HAP-1 (cell line): Measurements from ENCODE around the gene OR2A42.
"Not testable (repeated sequence)": the region's sequence is repeated elsewhere in the genome, so short reads cannot be mapped to it uniquely, and the experiment has no call there.

ENCODE experiments used
- DNase-seq, 2 experiments: peaks; one replicate each; pipeline ENCODE4 v3.0.0-alpha.2; 2016 to 2020; ENCODE audit warnings: low spot score in 2 of 2
- H3K27me3 ChIP-seq: fragments of 250-450 bp; sonication (Bioruptor Pico); 2 replicates; pipeline ENCODE4 v1.5.1; 2020; ENCODE audit warnings: low read depth, mild to moderate bottlenecking, moderate library complexity
- H3K36me3 ChIP-seq: fragments of 250-450 bp; sonication (Bioruptor Pico); replicated peaks from 2 replicates; pipeline ENCODE4 v1.5.1; 2020; ENCODE audit warnings: mild to moderate bottlenecking
- H3K4me1 ChIP-seq: fragments of 250-450 bp; sonication (Bioruptor Pico); 2 replicates; pipeline ENCODE4 v1.5.1; 2020; ENCODE audit warnings: mild to moderate bottlenecking
- H3K4me3 ChIP-seq: fragments of 250-450 bp; sonication (Bioruptor Pico); 2 replicates; pipeline ENCODE4 v1.5.1; 2020; ENCODE audit warnings: mild to moderate bottlenecking, moderate library complexity
- H3K9me3 ChIP-seq: fragments of 250-450 bp; sonication (Bioruptor Pico); 2 replicates; pipeline ENCODE4 v1.5.1; 2020; ENCODE audit warnings: mild to moderate bottlenecking, moderate library complexity
- in situ Hi-C: fragments of 300-500 bp; cut with MboI; formaldehyde crosslinking; loops from 3 replicates; pipeline ENCODE4 v1.14.3; 2020; ENCODE audit warnings: low sequenced_read_pairs, inconsistent platforms, mixed read lengths

The OR2A42 gene

GRCh38 chr7:144239365-144239764 lies at the start of gene OR2A42:
OR2A42 (minus strand) TSS chr7:144239605; CDS start chr7:144232843, 6,762 bp downstream.
- DNase-seq, in situ Hi-C loops: not testable (repeated sequence)

GRCh38 chr7:144287171-144287784 lies 47.9 kb upstream of the OR2A42 start:
- H3K36me3 ChIP-seq, H3K4me1 ChIP-seq, H3K9me3 ChIP-seq, H3K27me3 ChIP-seq, DNase-seq, H3K4me3 ChIP-seq, in situ Hi-C loops: not testable (repeated sequence)

More at GRCh38 chr7:144239365-144239764, at the start of gene OR2A42:
- not testable (repeated sequence) for H3K9me3 ChIP-seq, H3K4me1 ChIP-seq, H3K27me3 ChIP-seq, H3K4me3 ChIP-seq, H3K36me3 ChIP-seq

GRCh38 chr7:144283716-144284115 lies 44.3 kb upstream of the OR2A42 start:
- in situ Hi-C loops, result not testable (repeated sequence)

GRCh38 chr7:144282490-144282889 lies 43.1 kb upstream of the OR2A42 start:
- in situ Hi-C loops, H3K9me3 ChIP-seq, DNase-seq, H3K36me3 ChIP-seq, H3K27me3 ChIP-seq, H3K4me1 ChIP-seq, H3K4me3 ChIP-seq: not testable (repeated sequence)

More at GRCh38 chr7:144283716-144284115, 44.3 kb upstream of the OR2A42 start:
- H3K27me3 ChIP-seq, DNase-seq, H3K4me1 ChIP-seq, H3K9me3 ChIP-seq, H3K36me3 ChIP-seq, H3K4me3 ChIP-seq: not testable (repeated sequence)

- H3K36me3 ChIP-seq, H3K27me3 ChIP-seq, H3K4me1 ChIP-seq, DNase-seq, in situ Hi-C loops, H3K9me3 ChIP-seq, H3K4me3 ChIP-seq: not testable (repeated sequence)
These were observed 42.6 kb upstream of the OR2A42 start for GRCh38 chr7:144281981-144282380.

- H3K4me3 ChIP-seq, H3K4me1 ChIP-seq, in situ Hi-C loops, H3K27me3 ChIP-seq, DNase-seq, H3K9me3 ChIP-seq, H3K36me3 ChIP-seq: not testable (repeated sequence)
These were observed 40.6 kb upstream of the OR2A42 start for GRCh38 chr7:144280010-144280409.

- in situ Hi-C loops, H3K4me3 ChIP-seq, H3K9me3 ChIP-seq: not testable (repeated sequence)
These were observed 35.9 kb upstream of the OR2A42 start for GRCh38 chr7:144275281-144275680.

GRCh38 chr7:144269188-144269587 lies 29.8 kb upstream of the OR2A42 start, which contains the start of gene CTAGE8:
CTAGE8 (minus strand) TSS chr7:144269288; CDS start chr7:144269250, 38 bp downstream.
- H3K36me3 ChIP-seq, in situ Hi-C loops: not testable (repeated sequence)

More at GRCh38 chr7:144275281-144275680, 35.9 kb upstream of the OR2A42 start:
- H3K4me1 ChIP-seq, H3K36me3 ChIP-seq, H3K27me3 ChIP-seq, DNase-seq: not testable (repeated sequence)

GRCh38 chr7:144264692-144265091 lies 25.3 kb upstream of the OR2A42 start, which contains the start of gene OR2A7:
OR2A7 (minus strand) TSS chr7:144264792; CDS start chr7:144259628, 5,164 bp downstream.
- in situ Hi-C loops, DNase-seq, H3K36me3 ChIP-seq, H3K4me1 ChIP-seq, H3K4me3 ChIP-seq, H3K9me3 ChIP-seq, H3K27me3 ChIP-seq: not testable (repeated sequence)

More at GRCh38 chr7:144269188-144269587, 29.8 kb upstream of the OR2A42 start, which contains the start of gene CTAGE8:
- H3K4me1 ChIP-seq, H3K9me3 ChIP-seq, H3K27me3 ChIP-seq, DNase-seq, H3K4me3 ChIP-seq: not testable (repeated sequence)

- H3K27me3 ChIP-seq, DNase-seq, H3K4me3 ChIP-seq, H3K9me3 ChIP-seq, H3K36me3 ChIP-seq, in situ Hi-C loops, H3K4me1 ChIP-seq: not testable (repeated sequence)
These were observed 22.7 kb upstream of the OR2A42 start for GRCh38 chr7:144262128-144262527.

- DNase-seq, H3K4me1 ChIP-seq, H3K9me3 ChIP-seq, H3K36me3 ChIP-seq, in situ Hi-C loops, H3K4me3 ChIP-seq, H3K27me3 ChIP-seq: not testable (repeated sequence)
These were observed 19.7 kb upstream of the OR2A42 start for GRCh38 chr7:144259067-144259466.

- in situ Hi-C loops, result no loop called here
- no peaks in the 10 kb centered on the region for H3K27me3 ChIP-seq
- no peak overlapping the region for H3K4me3 ChIP-seq
- no peak for DNase-seq
- H3K9me3 ChIP-seq, result no peaks in the 10 kb centered on the region
- H3K4me1 ChIP-seq, result no peaks in the 10 kb centered on the region
- H3K36me3 ChIP-seq, result no peaks in the 10 kb centered on the region
These were observed 16.7 kb upstream of the OR2A42 start for GRCh38 chr7:144256112-144256511.

GRCh38 chr7:144255471-144255897 lies 16.1 kb upstream of the OR2A42 start:
- H3K9me3 ChIP-seq, result no peaks in the 10 kb centered on the region
- no peak overlapping the region for H3K4me3 ChIP-seq
- no peaks in the 10 kb centered on the region for H3K27me3 ChIP-seq
- H3K4me1 ChIP-seq, result no peaks in the 10 kb centered on the region
- DNase-seq, result no peak
- in situ Hi-C loops, result no loop called here
- no peaks in the 10 kb centered on the region for H3K36me3 ChIP-seq

- H3K4me1 ChIP-seq, H3K9me3 ChIP-seq, in situ Hi-C loops, DNase-seq, H3K36me3 ChIP-seq, H3K4me3 ChIP-seq, H3K27me3 ChIP-seq: not testable (repeated sequence)
These were observed 12.9 kb upstream of the OR2A42 start for GRCh38 chr7:144252307-144252706.
